ENCODE results near the gene MRPS10.
"Not testable (repeated sequence)": the region's sequence is repeated elsewhere in the genome, so short reads cannot be mapped to it uniquely, and the experiment has no call there.

MRPS10 gene

GRCh38 chr6:42171813-42172581, 45.7 kb downstream of the MRPS10 start:
- Histone ChIP-seq H3K9me3 (ENCODE audit: control insufficient read depth, low read length) (no peaks in the 10 kb centered on the region), H3K36me3 (ENCODE audit: control insufficient read depth, insufficient read depth, low read length, severe bottlenecking) (no peaks in the 10 kb centered on the region), H3K4me3 (ENCODE audit: low read length) (no peak overlapping the region), H3K4me1 (ENCODE audit: control insufficient read depth, insufficient read depth, low read length) (peaks cover 9% of the 10 kb centered on the region), H3K9ac (ENCODE audit: low read length) (no peak overlapping the region), H3K27me3 (replicated peaks; ENCODE audit: control insufficient read depth, insufficient read depth, low read length) (peaks cover 4% of the 10 kb centered on the region)
- no peak for DNase-seq (ENCODE audit: low read depth)

GRCh38 chr6:42169780-42170179, 47.9 kb downstream of the MRPS10 start:
- not testable (repeated sequence) for DNase-seq (ENCODE audit: low read depth); H3K9ac ChIP-seq (ENCODE audit: low read length); H3K9me3 ChIP-seq (ENCODE audit: control insufficient read depth, low read length); H3K36me3 ChIP-seq (ENCODE audit: control insufficient read depth, insufficient read depth, low read length, severe bottlenecking); H3K27me3 ChIP-seq (replicated peaks; ENCODE audit: control insufficient read depth, insufficient read depth, low read length); H3K4me3 ChIP-seq (ENCODE audit: low read length)
- peaks cover 13% of the 10 kb centered on the region for H3K4me1 ChIP-seq (ENCODE audit: control insufficient read depth, insufficient read depth, low read length)

- Histone ChIP-seq H3K9me3 (ENCODE audit: control insufficient read depth, low read length) (no peaks in the 10 kb centered on the region), H3K4me1 (ENCODE audit: control insufficient read depth, insufficient read depth, low read length) (peaks cover 16% of the 10 kb centered on the region), H3K27me3 (replicated peaks; ENCODE audit: control insufficient read depth, insufficient read depth, low read length) (no peaks in the 10 kb centered on the region), H3K9ac (ENCODE audit: low read length) (no peak overlapping the region), H3K36me3 (ENCODE audit: control insufficient read depth, insufficient read depth, low read length, severe bottlenecking) (no peaks in the 10 kb centered on the region), H3K4me3 (ENCODE audit: low read length) (no peak overlapping the region)
- DNase-seq (ENCODE audit: low read depth): no peak
Observed at GRCh38 chr6:42168650-42169049, 49.0 kb downstream of the MRPS10 start.

GRCh38 chr6:42166444-42167141, 51.1 kb downstream of the MRPS10 start:
- peak; percentile 91 for DNase-seq (ENCODE audit: low read depth)
- H3K36me3 ChIP-seq (ENCODE audit: control insufficient read depth, insufficient read depth, low read length, severe bottlenecking): no peaks in the 10 kb centered on the region
- no peak overlapping the region for H3K9ac ChIP-seq (ENCODE audit: low read length)
- H3K27me3 ChIP-seq (replicated peaks; ENCODE audit: control insufficient read depth, insufficient read depth, low read length): no peaks in the 10 kb centered on the region
- H3K4me1 ChIP-seq (ENCODE audit: control insufficient read depth, insufficient read depth, low read length): peaks cover 16% of the 10 kb centered on the region
- H3K9me3 ChIP-seq (ENCODE audit: control insufficient read depth, low read length): no peaks in the 10 kb centered on the region
- H3K4me3 ChIP-seq (ENCODE audit: low read length): no peak overlapping the region

- Histone ChIP-seq H3K9me3 (ENCODE audit: control insufficient read depth, low read length) (no peaks in the 10 kb centered on the region), H3K36me3 (ENCODE audit: control insufficient read depth, insufficient read depth, low read length, severe bottlenecking) (no peaks in the 10 kb centered on the region), H3K4me1 (ENCODE audit: control insufficient read depth, insufficient read depth, low read length) (peaks cover 9% of the 10 kb centered on the region), H3K4me3 (ENCODE audit: low read length) (no peak overlapping the region), H3K9ac (ENCODE audit: low read length) (no peak overlapping the region), H3K27me3 (replicated peaks; ENCODE audit: control insufficient read depth, insufficient read depth, low read length) (no peaks in the 10 kb centered on the region)
- peak; percentile 53 for DNase-seq (ENCODE audit: low read depth)
Observed at GRCh38 chr6:42165016-42165415, 52.6 kb downstream of the MRPS10 start.

GRCh38 chr6:42163981-42164380, 53.7 kb downstream of the MRPS10 start:
- no peak overlapping the region for H3K4me3 ChIP-seq (ENCODE audit: low read length)
- no peaks in the 10 kb centered on the region for H3K27me3 ChIP-seq (replicated peaks; ENCODE audit: control insufficient read depth, insufficient read depth, low read length)
- H3K4me1 ChIP-seq (ENCODE audit: control insufficient read depth, insufficient read depth, low read length): peaks cover 7% of the 10 kb centered on the region
- no peaks in the 10 kb centered on the region for H3K36me3 ChIP-seq (ENCODE audit: control insufficient read depth, insufficient read depth, low read length, severe bottlenecking)
- DNase-seq (ENCODE audit: low read depth): peak; percentile 35
- no peaks in the 10 kb centered on the region for H3K9me3 ChIP-seq (ENCODE audit: control insufficient read depth, low read length)
- H3K9ac ChIP-seq (ENCODE audit: low read length): no peak overlapping the region

GRCh38 chr6:42162812-42163211, 54.8 kb downstream of the MRPS10 start:
- no peak overlapping the region for H3K4me3 ChIP-seq (ENCODE audit: low read length)
- no peak for DNase-seq (ENCODE audit: low read depth)
- no peak overlapping the region for H3K9ac ChIP-seq (ENCODE audit: low read length)
- no peaks in the 10 kb centered on the region for H3K9me3 ChIP-seq (ENCODE audit: control insufficient read depth, low read length)
- H3K27me3 ChIP-seq (replicated peaks; ENCODE audit: control insufficient read depth, insufficient read depth, low read length): no peaks in the 10 kb centered on the region
- peaks cover 11% of the 10 kb centered on the region for H3K4me1 ChIP-seq (ENCODE audit: control insufficient read depth, insufficient read depth, low read length)
- H3K36me3 ChIP-seq (ENCODE audit: control insufficient read depth, insufficient read depth, low read length, severe bottlenecking): no peaks in the 10 kb centered on the region

GRCh38 chr6:42162384-42162783, 55.3 kb downstream of the MRPS10 start:
- Histone ChIP-seq H3K4me1 (ENCODE audit: control insufficient read depth, insufficient read depth, low read length) (peaks cover 12% of the 10 kb centered on the region), H3K27me3 (replicated peaks; ENCODE audit: control insufficient read depth, insufficient read depth, low read length) (no peaks in the 10 kb centered on the region), H3K4me3 (ENCODE audit: low read length) (no peak overlapping the region), H3K9me3 (ENCODE audit: control insufficient read depth, low read length) (no peaks in the 10 kb centered on the region), H3K9ac (ENCODE audit: low read length) (no peak overlapping the region), H3K36me3 (ENCODE audit: control insufficient read depth, insufficient read depth, low read length, severe bottlenecking) (no peaks in the 10 kb centered on the region)
- no peak for DNase-seq (ENCODE audit: low read depth)

GRCh38 chr6:42159431-42160024, 58.1 kb downstream of the MRPS10 start:
- Histone ChIP-seq H3K4me1 (ENCODE audit: control insufficient read depth, insufficient read depth, low read length) (peaks cover 8% of the 10 kb centered on the region), H3K36me3 (ENCODE audit: control insufficient read depth, insufficient read depth, low read length, severe bottlenecking) (no peaks in the 10 kb centered on the region), H3K4me3 (ENCODE audit: low read length) (no peak overlapping the region)

GRCh38 chr6:42158631-42159030, 59.0 kb downstream of the MRPS10 start:
- no peak overlapping the region for H3K4me3 ChIP-seq (ENCODE audit: low read length)
- no peaks in the 10 kb centered on the region for H3K9me3 ChIP-seq (ENCODE audit: control insufficient read depth, low read length)
- H3K36me3 ChIP-seq (ENCODE audit: control insufficient read depth, insufficient read depth, low read length, severe bottlenecking): no peaks in the 10 kb centered on the region
- H3K9ac ChIP-seq (ENCODE audit: low read length): no peak overlapping the region
- DNase-seq (ENCODE audit: low read depth): no peak
- H3K27me3 ChIP-seq (replicated peaks; ENCODE audit: control insufficient read depth, insufficient read depth, low read length): no peaks in the 10 kb centered on the region
- peaks cover 5% of the 10 kb centered on the region for H3K4me1 ChIP-seq (ENCODE audit: control insufficient read depth, insufficient read depth, low read length)

More at GRCh38 chr6:42159431-42160024, 58.1 kb downstream of the MRPS10 start:
- no peak overlapping the region for H3K9ac ChIP-seq (ENCODE audit: low read length)
- no peaks in the 10 kb centered on the region for H3K9me3 ChIP-seq (ENCODE audit: control insufficient read depth, low read length)
- H3K27me3 ChIP-seq (replicated peaks; ENCODE audit: control insufficient read depth, insufficient read depth, low read length): no peaks in the 10 kb centered on the region
- no peak for DNase-seq (ENCODE audit: low read depth)

- H3K9me3 ChIP-seq (ENCODE audit: control insufficient read depth, low read length): no peaks in the 10 kb centered on the region
- no peak overlapping the region for H3K4me3 ChIP-seq (ENCODE audit: low read length)
- peak; percentile 77 for DNase-seq (ENCODE audit: low read depth)
- H3K9ac ChIP-seq (ENCODE audit: low read length): no peak overlapping the region
- H3K4me1 ChIP-seq (ENCODE audit: control insufficient read depth, insufficient read depth, low read length): peaks cover 5% of the 10 kb centered on the region
- no peaks in the 10 kb centered on the region for H3K27me3 ChIP-seq (replicated peaks; ENCODE audit: control insufficient read depth, insufficient read depth, low read length)
- no peaks in the 10 kb centered on the region for H3K36me3 ChIP-seq (ENCODE audit: control insufficient read depth, insufficient read depth, low read length, severe bottlenecking)
Observed at GRCh38 chr6:42158011-42158410, 59.6 kb downstream of the MRPS10 start.

Data from adipocyte (in vitro differentiated cells).